Measurements from ENCODE around the gene OR6M1. TPM values are rescaled to one million over a fixed set of nuclear protein-coding genes. Genes with fewer than 3 reads are reported as not detected.

OR6M1 gene
- total RNA-seq, 3 donors from 2014 or later (not counting 1 experiment from before 2014, with no cell fraction given) = not detected

- DNase-seq = no peak
- H3K4me1 Mint-ChIP-seq = peaks cover 0 to 5% of the 10 kb centered on the region in 2 donors
- peak overlapping the region; percentile 2 for H3K4me3 Mint-ChIP-seq
These were observed 15.9 kb upstream of the OR6M1 start for GRCh38 chr11:123822032-123822431.

GRCh38 chr11:123815122-123815521 lies 9.0 kb upstream of the OR6M1 start:
- no peaks in the 10 kb centered on the region for H3K36me3 Mint-ChIP-seq
- Histone ChIP-seq H3K36me3 (ENCODE audit: control insufficient read depth, insufficient read depth, low read length) (no peaks in the 10 kb centered on the region), H3K27me3 (ENCODE audit: control insufficient read depth, insufficient read depth, low read length) (no peaks in the 10 kb centered on the region), H3K9me3 (ENCODE audit: control insufficient read depth, insufficient read depth, low read length) (no peaks in the 10 kb centered on the region), H3K4me1 (ENCODE audit: control insufficient read depth, insufficient read depth, low read length) (no peaks in the 10 kb centered on the region), H3K27ac (ENCODE audit: low read length) (no peak overlapping the region), H3K4me3 (ENCODE audit: low read length) (no peak overlapping the region)
- H3K4me3 Mint-ChIP-seq = no peak overlapping the region
- H3K4me1 Mint-ChIP-seq = no peaks in the 10 kb centered on the region
- intact Hi-C loops (cut with micrococcal nuclease) = no loop called here
- H3K27me3 Mint-ChIP-seq (ENCODE audit: low read depth in 2 of 2) = peaks cover 7 to 10% of the 10 kb centered on the region in 2 donors
- no peak for ATAC-seq
- H3K27ac Mint-ChIP-seq = no peak overlapping the region
- no peak for DNase-seq
- 93% methylated on average over 4 of the region's 5 CpGs for WGBS (ENCODE audit: insufficient coverage)
- peaks cover 0 to 2% of the 10 kb centered on the region in 2 donors for H3K9me3 Mint-ChIP-seq
- no peak for TF ChIP-seq CTCF (IDR thresholded peaks at IDR 0.05)

More at GRCh38 chr11:123822032-123822431, 15.9 kb upstream of the OR6M1 start:
- Mint-ChIP-seq H3K27me3 (ENCODE audit: low read depth in 2 of 2) (no peaks in the 10 kb centered on the region), H3K27ac (no peak overlapping the region), H3K36me3 (no peaks in the 10 kb centered on the region), H3K9me3 (no peaks in the 10 kb centered on the region)
- no peaks in the 10 kb centered on the region for H3K27me3 ChIP-seq (ENCODE audit: control insufficient read depth, insufficient read depth, low read length)
- TF ChIP-seq CTCF (IDR thresholded peaks at IDR 0.05) = no peak
- no peak overlapping the region for H3K4me3 ChIP-seq (ENCODE audit: low read length)
- no peak overlapping the region for H3K27ac ChIP-seq (ENCODE audit: low read length)
- intact Hi-C loops (cut with micrococcal nuclease) = no loop called here
- 0% methylated on average over 2 of the region's 2 CpGs for WGBS (ENCODE audit: insufficient coverage)
- no peaks in the 10 kb centered on the region for H3K36me3 ChIP-seq (ENCODE audit: control insufficient read depth, insufficient read depth, low read length)
- no peaks in the 10 kb centered on the region for H3K4me1 ChIP-seq (ENCODE audit: control insufficient read depth, insufficient read depth, low read length)
- ATAC-seq = peak in 1 of 3 donors; percentile 52
- no peaks in the 10 kb centered on the region for H3K9me3 ChIP-seq (ENCODE audit: control insufficient read depth, insufficient read depth, low read length)

- Histone ChIP-seq H3K4me3 (ENCODE audit: low read length) (no peak overlapping the region), H3K27ac (ENCODE audit: low read length) (no peak overlapping the region), H3K4me1 (ENCODE audit: control insufficient read depth, insufficient read depth, low read length) (no peaks in the 10 kb centered on the region), H3K9me3 (ENCODE audit: control insufficient read depth, insufficient read depth, low read length) (no peaks in the 10 kb centered on the region), H3K36me3 (ENCODE audit: control insufficient read depth, insufficient read depth, low read length) (no peaks in the 10 kb centered on the region), H3K27me3 (ENCODE audit: control insufficient read depth, insufficient read depth, low read length) (no peaks in the 10 kb centered on the region)
- Mint-ChIP-seq H3K27me3 (ENCODE audit: low read depth in 2 of 2) (peaks cover 1 to 10% of the 10 kb centered on the region in 2 donors), H3K9me3 (no peaks in the 10 kb centered on the region), H3K4me3 (no peak overlapping the region), H3K27ac (no peak overlapping the region), H3K36me3 (no peaks in the 10 kb centered on the region), H3K4me1 (no peaks in the 10 kb centered on the region)
- no peak for ATAC-seq
- WGBS (ENCODE audit: insufficient coverage) = 0% methylated on average over 1 of the region's 1 CpG
- intact Hi-C loops (cut with micrococcal nuclease) = no loop called here
- TF ChIP-seq CTCF (IDR thresholded peaks at IDR 0.05) = no peak
- no peak for DNase-seq
These were observed 4.4 kb downstream of the OR6M1 start for GRCh38 chr11:123801765-123802164.

GRCh38 chr11:123800036-123800435 lies 6.1 kb downstream of the OR6M1 start:
- intact Hi-C loops (cut with micrococcal nuclease) = no loop called here
- Mint-ChIP-seq H3K36me3 (no peaks in the 10 kb centered on the region), H3K4me3 (no peak overlapping the region), H3K27ac (no peak overlapping the region), H3K27me3 (ENCODE audit: low read depth in 2 of 2) (peaks cover 10 to 19% of the 10 kb centered on the region in 2 donors), H3K4me1 (no peaks in the 10 kb centered on the region), H3K9me3 (no peaks in the 10 kb centered on the region)
- Histone ChIP-seq H3K36me3 (ENCODE audit: control insufficient read depth, insufficient read depth, low read length) (no peaks in the 10 kb centered on the region), H3K27ac (ENCODE audit: low read length) (no peak overlapping the region), H3K4me1 (ENCODE audit: control insufficient read depth, insufficient read depth, low read length) (no peaks in the 10 kb centered on the region), H3K27me3 (ENCODE audit: control insufficient read depth, insufficient read depth, low read length) (no peaks in the 10 kb centered on the region), H3K4me3 (ENCODE audit: low read length) (no peak overlapping the region), H3K9me3 (ENCODE audit: control insufficient read depth, insufficient read depth, low read length) (no peaks in the 10 kb centered on the region)
- ATAC-seq = no peak
- WGBS (ENCODE audit: insufficient coverage) = 80% methylated on average over 3 of the region's 3 CpGs
- DNase-seq = no peak
- TF ChIP-seq CTCF (IDR thresholded peaks at IDR 0.05) = no peak
